GM12878 (cell line): ENCODE results near the gene CCR1. TPM values are rescaled to one million over a fixed set of nuclear protein-coding genes. Genes with fewer than 3 reads are reported as not detected.

Source experiments
- ATAC-seq: fragments of 200-7000 bp; cut with Tn5 transposase; 3 replicates; pipeline ENCODE4 v1.9.1; 2020; ENCODE audit warnings: mild to moderate bottlenecking, moderate library complexity
- BruUV-seq: library from RNA; stranded (reverse); fragments of 400-500 nt; replicated peaks from 2 replicates; lab custom pipeline; 2021; lab: Mats Ljungman, UMichigan
- CTCF ChIA-PET: fragments of 300-600 bp; sonication (Branson Sonifier 250); formaldehyde crosslinking; extraction: SDS; loops from one replicate; lab custom pipeline; 2021; ENCODE audit warnings: inconsistent platforms; lab: Yijun Ruan, JAX
- POLR2A ChIA-PET: fragments of 350-600 bp; formaldehyde crosslinking; extraction: SDS; loops from one replicate; lab custom pipeline; 2021; ENCODE audit warnings: inconsistent platforms; lab: Charles Lee
- RAD21 ChIA-PET: fragments of 300-600 bp; sonication (Branson Sonifier 250); formaldehyde crosslinking; loops from one replicate; lab custom pipeline; 2023; ENCODE audit warnings: antibody characterized with exemption; ENCODE audit not compliant: unreplicated experiment; lab: Charles Lee
- SMC1A ChIA-PET: fragments of 300-600 bp; sonication (Branson Sonifier 250); formaldehyde crosslinking; loops from one replicate; lab custom pipeline; 2023; ENCODE audit not compliant: unreplicated experiment, uncharacterized antibody; lab: Charles Lee
- DNase-seq: peaks from one replicate; pipeline ENCODE4 v3.0.0-alpha.2; 2011; ENCODE audit warnings: low read depth, low spot score
- FAIRE-seq: peaks from 3 replicates; lab custom pipeline; 2011; peaks lifted over from hg19 to GRCh38; lab: Jason Lieb, UNC
- H2AFZ ChIP-seq: 2 replicates; pipeline ENCODE4 v1.6.0; 2011; ENCODE audit warnings: low read depth, low read length, control low read depth; ENCODE audit not compliant: control insufficient read depth
- H3K27ac ChIP-seq: 2 replicates; pipeline ENCODE4 v1.5.1; 2011; ENCODE audit warnings: control low read depth; ENCODE audit not compliant: control insufficient read depth, insufficient read depth
- H3K27me3 ChIP-seq, 2 experiments: replicated peaks in 1 of 2; 2 replicates each; pipeline versions ENCODE4 v1.6.0 to v1.6.1; 2011; ENCODE audit warnings: low read length in 1 of 2; ENCODE audit not compliant: control insufficient read depth in 2 of 2, insufficient read depth in 2 of 2
- H3K36me3 ChIP-seq, 2 experiments: 2 replicates each; pipeline ENCODE4 v1.5.1; 2011; ENCODE audit warnings: low read length in 1 of 2; ENCODE audit not compliant: control insufficient read depth in 2 of 2, insufficient read depth in 2 of 2
- H3K4me1 ChIP-seq: 2 replicates; pipeline ENCODE4 v1.6.1; 2011; ENCODE audit warnings: mild to moderate bottlenecking, low read length, moderate library complexity, mixed read lengths; ENCODE audit not compliant: control insufficient read depth, insufficient read depth
- H3K4me2 ChIP-seq: 2 replicates; pipeline ENCODE4 v1.6.0; 2011; ENCODE audit warnings: control low read depth; ENCODE audit not compliant: control insufficient read depth, insufficient read depth
- H3K4me3 ChIP-seq: fragments of 200-600 bp; sonication (generic); 2 replicates; pipeline ENCODE4 v1.5.1; 2016
- H3K79me2 ChIP-seq: 2 replicates; pipeline ENCODE4 v1.6.0; 2011; ENCODE audit warnings: low read length; ENCODE audit not compliant: control insufficient read depth, insufficient read depth
- H3K9ac ChIP-seq: 2 replicates; pipeline ENCODE4 v1.8.0; 2011; ENCODE audit warnings: low read length, control low read depth, mixed read lengths; ENCODE audit not compliant: control insufficient read depth, insufficient read depth
- H3K9me3 ChIP-seq: replicated peaks from 3 replicates; pipeline ENCODE4 v1.5.1; 2011; ENCODE audit warnings: mild to moderate bottlenecking, low read length; ENCODE audit not compliant: control insufficient read depth, insufficient read depth
- H4K20me1 ChIP-seq: 2 replicates; pipeline ENCODE4 v1.6.0; 2011; ENCODE audit not compliant: control insufficient read depth, insufficient read depth
- EZH2 ChIP-seq: IDR thresholded peaks from 2 replicates; pipeline ENCODE4 v1.6.1; 2012; ENCODE audit warnings: low read depth, mild to moderate bottlenecking, control low read depth, inconsistent platforms, low read length, borderline replicate concordance; ENCODE audit not compliant: control insufficient read depth
- MXI1 ChIP-seq: fragments of 150-350 bp; IDR thresholded peaks from 2 replicates; pipeline ENCODE4 v1.6.1; 2011; ENCODE audit warnings: low read depth, mild to moderate bottlenecking, inconsistent platforms, low read length, improper control_type of control experiment
- ZBTB11 ChIP-seq: fragments of 450-650 bp; formaldehyde crosslinking; IDR thresholded peaks from 2 replicates; pipeline ENCODE4 v1.5.0; 2022; ENCODE audit warnings: mild to moderate bottlenecking, missing genetic modification characterization
- WGBS: methylation state at CpG from one replicate; pipeline ENCODE4 v1.1.6; 2016; ENCODE audit warnings: low lambda C conversion rate; ENCODE audit not compliant: insufficient replicate concordance, insufficient coverage; ENCODE audit errors: missing lambda C conversion rate; 5-methylcytosine and 5-hydroxymethylcytosine counted together
- in situ Hi-C: fragments of 300-500 bp; cut with MboI; formaldehyde crosslinking; loops from 9 replicates; pipeline ENCODE4 v1.14.3; 2018; ENCODE audit warnings: mixed read lengths
- intact Hi-C: fragments of 100-400 bp; cut with micrococcal nuclease; formaldehyde crosslinking; loops from one replicate; pipeline ENCODE4 v1.14.2; 2022; ENCODE audit not compliant: unreplicated experiment
- polyA plus RNA-seq, 11 experiments: library from polyadenylated mRNA; depleted of rRNA in 4 of 11; unstranded in 6 of 11; stranded (reverse) in 5 of 11; fragments of >200 nt; fragmentation: Nextera tagmentation in 4 of 11; fragmentation: Illumina TruSeq in 1 of 11; extraction: Ambion mirVana in 4 of 11; extraction: Trizol in 1 of 11; gene quantifications; 1 replicate in 1 of 11; 2 replicates in 10 of 11; pipeline versions ENCODE4 v1.2.1 to v1.2.3, GENCODE V29; 2011 to 2016; ENCODE audit warnings: inconsistent platforms in 2 of 11, missing spikeins in 2 of 11, low read depth in 1 of 11
- total RNA-seq, 4 experiments: library from RNA; depleted of rRNA in 3 of 4; stranded (reverse); fragments of >200 nt in 3 of 4; fragmentation: Illumina TruSeq in 1 of 4; extraction: Trizol in 1 of 4; gene quantifications; 2 replicates each; pipeline versions ENCODE4 v1.2.1 to v1.2.3, GENCODE V29; 2013 to 2021

CCR1 gene
- total and polyA plus RNA-seq, 10 of the 15 experiments (the other 5 are each of a cell fraction or from before 2014, with no cell fraction given), result 2.3 to 11.0 (median 7.8) TPM

- TF ChIP-seq ZBTB11 (CRISPR knock-in tag) (no peak), EZH2 (no peak)
Observed at GRCh38 chr3:46202535-46202934, 5.6 kb downstream of the CCR1 start (continued).

- no peaks in the 10 kb centered on the region for H3K79me2 ChIP-seq
- no peaks in the 10 kb centered on the region for H3K36me3 ChIP-seq
- no peak for TF ChIP-seq MXI1
- SMC1A ChIA-PET, result interaction anchor here (1.0 to 2.6 kb wide), 8 partner anchors 9 to 169 kb away, joined by 3 to 11 read pairs (median 5); no protein-coding TSS in a partner anchor
- H3K9me3 ChIP-seq, result no peaks in the 10 kb centered on the region; the same call in 2 of the 3 replicates
- POLR2A ChIA-PET, result interaction anchor here (1.1 kb wide), 1 partner anchor 169 kb away, joined by 3 read pairs; no protein-coding TSS in a partner anchor
- no peak for FAIRE-seq
- no peak overlapping the region for H3K4me3 ChIP-seq
- H3K4me2 ChIP-seq, result no peak overlapping the region
- RAD21 ChIA-PET, result interaction anchor here (1.2 to 1.3 kb wide), 2 partner anchors 122 to 168 kb away, joined by 3 to 4 read pairs; no protein-coding TSS in a partner anchor
- H3K27ac ChIP-seq, result no peak overlapping the region
- intact Hi-C loops, result no loop called here
- CTCF ChIA-PET, result interaction anchor here (0.6 to 2.3 kb wide), 10 partner anchors 8 to 178 kb away, joined by 3 to 8 read pairs (median 3); no protein-coding TSS in a partner anchor
- no peak overlapping the region for H3K9ac ChIP-seq
- 46% methylated on average over 1 of the region's 1 CpG for WGBS
- H3K4me1 ChIP-seq, result no peaks in the 10 kb centered on the region
- no TSS peak for BruUV-seq
- no peak for DNase-seq
- no peaks in the 10 kb centered on the region for H4K20me1 ChIP-seq
- no peak for ATAC-seq
- in situ Hi-C loops, result no loop called here
- no peaks in the 10 kb centered on the region for H3K27me3 ChIP-seq
- H2AFZ ChIP-seq, result no peak overlapping the region
Observed at GRCh38 chr3:46200790-46201189, 7.3 kb downstream of the CCR1 start.
